ENCODE data around the gene ROBO1.

The ROBO1 gene

DNA sequence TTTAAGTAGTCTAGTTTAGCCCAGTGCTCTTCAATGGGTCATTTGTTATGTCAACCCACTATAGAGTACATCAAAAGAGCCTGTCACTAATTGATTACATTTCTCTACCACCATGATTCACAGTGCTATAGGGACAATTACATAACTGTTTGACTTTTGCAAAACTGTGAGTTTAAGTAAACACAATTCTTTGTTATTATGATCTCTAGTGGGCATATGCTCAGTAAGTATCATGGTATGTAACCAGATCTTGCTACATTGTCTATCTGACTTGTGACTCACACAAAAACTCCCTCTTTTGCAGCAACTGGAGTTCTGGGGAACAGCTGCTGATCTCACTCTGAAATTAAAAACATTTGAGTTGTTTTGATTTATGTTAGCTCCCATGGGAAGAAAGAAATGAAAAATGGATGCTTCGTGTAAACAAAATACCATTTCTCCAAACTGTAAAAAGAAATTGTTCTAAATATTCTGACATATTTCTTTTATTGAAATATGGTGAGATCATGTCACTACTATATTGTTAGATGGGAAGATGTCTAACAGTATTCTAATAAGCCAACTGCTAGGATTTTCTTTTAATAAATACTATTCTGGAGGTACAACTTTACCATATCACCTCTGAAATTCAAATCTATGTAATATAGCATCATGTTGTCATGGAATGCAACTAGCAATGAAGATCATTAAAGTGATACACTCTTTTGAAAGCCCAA lies 470.4 kb downstream of the ROBO1 start:
- Histone ChIP-seq H3K9ac (ENCODE audit: low read length) (no peak overlapping the region), H3K9me3 (replicated peaks; ENCODE audit: insufficient read depth, low read length) (no peaks in the 10 kb centered on the region), H3K36me3 (replicated peaks; ENCODE audit: insufficient read depth, low read length) (no peaks in the 10 kb centered on the region), H3K79me2 (ENCODE audit: low read length) (no peaks in the 10 kb centered on the region), H2AFZ (ENCODE audit: low read length) (no peak overlapping the region), H3K4me2 (ENCODE audit: low read depth, low read length) (no peak overlapping the region), H3F3A (ENCODE audit: insufficient read depth, low read length) (no peaks in the 10 kb centered on the region), H3K4me1 (ENCODE audit: low read length) (no peaks in the 10 kb centered on the region), H3K9me2 (replicated peaks; ENCODE audit: insufficient read depth, low read length) (no peaks in the 10 kb centered on the region), H4K20me1 (ENCODE audit: insufficient read depth, low read length) (no peaks in the 10 kb centered on the region), H3K4me3 (ENCODE audit: low read length) (no peak overlapping the region), H3K27me3 (replicated peaks; ENCODE audit: insufficient read depth, low read length) (no peaks in the 10 kb centered on the region), H3K27ac (ENCODE audit: low read length) (no peak overlapping the region)
- DNase-seq, result no peak
- no peak for TF ChIP-seq EZH2phosphoT487 (IDR thresholded peaks at IDR 0.05; ENCODE audit: low read length)
- no peak for TF ChIP-seq EZH2 (optimal IDR thresholded peaks at IDR 0.05; ENCODE audit: low read depth, low read length)
- TF ChIP-seq CTCF (IDR thresholded peaks at IDR 0.05; ENCODE audit: low read length), result no peak

- DNase-seq, result no peak
- H3F3A ChIP-seq (ENCODE audit: insufficient read depth, low read length), result no peaks in the 10 kb centered on the region
Measured at GRCh38 chr3:79286882-79287281, 480.9 kb downstream of the ROBO1 start.

GRCh38 chr3:79285871-79286270 lies 481.9 kb downstream of the ROBO1 start:
- H3K9me2 ChIP-seq (replicated peaks; ENCODE audit: insufficient read depth, low read length), result no peaks in the 10 kb centered on the region
- no peaks in the 10 kb centered on the region for H3K9me3 ChIP-seq (replicated peaks; ENCODE audit: insufficient read depth, low read length)
- no peaks in the 10 kb centered on the region for H3K36me3 ChIP-seq (replicated peaks; ENCODE audit: insufficient read depth, low read length)
- H3K27ac ChIP-seq (ENCODE audit: low read length), result no peak overlapping the region
- no peak for DNase-seq
- no peak overlapping the region for H3K4me2 ChIP-seq (ENCODE audit: low read depth, low read length)
- no peaks in the 10 kb centered on the region for H4K20me1 ChIP-seq (ENCODE audit: insufficient read depth, low read length)
- no peak for TF ChIP-seq EZH2phosphoT487 (IDR thresholded peaks at IDR 0.05; ENCODE audit: low read length)
- no peak for TF ChIP-seq EZH2 (optimal IDR thresholded peaks at IDR 0.05; ENCODE audit: low read depth, low read length)
- no peak for TF ChIP-seq CTCF (IDR thresholded peaks at IDR 0.05; ENCODE audit: low read length)
- H3K27me3 ChIP-seq (replicated peaks; ENCODE audit: insufficient read depth, low read length), result no peaks in the 10 kb centered on the region
- no peaks in the 10 kb centered on the region for H3K79me2 ChIP-seq (ENCODE audit: low read length)
- H3K4me3 ChIP-seq (ENCODE audit: low read length), result no peak overlapping the region
- no peak overlapping the region for H3K9ac ChIP-seq (ENCODE audit: low read length)
- H2AFZ ChIP-seq (ENCODE audit: low read length), result no peak overlapping the region
- H3F3A ChIP-seq (ENCODE audit: insufficient read depth, low read length), result no peaks in the 10 kb centered on the region
- no peaks in the 10 kb centered on the region for H3K4me1 ChIP-seq (ENCODE audit: low read length)

More at GRCh38 chr3:79286882-79287281, 480.9 kb downstream of the ROBO1 start:
- no peak overlapping the region for H3K27ac ChIP-seq (ENCODE audit: low read length)
- no peaks in the 10 kb centered on the region for H3K79me2 ChIP-seq (ENCODE audit: low read length)
- no peaks in the 10 kb centered on the region for H3K27me3 ChIP-seq (replicated peaks; ENCODE audit: insufficient read depth, low read length)
- H3K9ac ChIP-seq (ENCODE audit: low read length), result no peak overlapping the region
- no peak overlapping the region for H2AFZ ChIP-seq (ENCODE audit: low read length)
- H3K9me3 ChIP-seq (replicated peaks; ENCODE audit: insufficient read depth, low read length), result no peaks in the 10 kb centered on the region
- H3K4me2 ChIP-seq (ENCODE audit: low read depth, low read length), result no peak overlapping the region
- TF ChIP-seq EZH2phosphoT487 (IDR thresholded peaks at IDR 0.05; ENCODE audit: low read length), result no peak
- TF ChIP-seq EZH2 (optimal IDR thresholded peaks at IDR 0.05; ENCODE audit: low read depth, low read length), result no peak
- TF ChIP-seq CTCF (IDR thresholded peaks at IDR 0.05; ENCODE audit: low read length), result no peak
- H3K36me3 ChIP-seq (replicated peaks; ENCODE audit: insufficient read depth, low read length), result no peaks in the 10 kb centered on the region
- no peaks in the 10 kb centered on the region for H3K9me2 ChIP-seq (replicated peaks; ENCODE audit: insufficient read depth, low read length)
- H3K4me3 ChIP-seq (ENCODE audit: low read length), result no peak overlapping the region
- H3K4me1 ChIP-seq (ENCODE audit: low read length), result no peaks in the 10 kb centered on the region
- no peaks in the 10 kb centered on the region for H4K20me1 ChIP-seq (ENCODE audit: insufficient read depth, low read length)

Measured in MM.1S (cell line).